ENCODE data around the gene RAPGEF6.

GRCh38 chr5:131550606-131551005 lies 84.4 kb downstream of the RAPGEF6 start:
- no peak for TF ChIP-seq POLR2AphosphoS5 (IDR thresholded peaks at IDR 0.05; ENCODE audit: borderline replicate concordance, low read depth, low read length)
- no peak for TF ChIP-seq EZH2 (IDR thresholded peaks at IDR 0.05)
- TF ChIP-seq FOXP2 (optimal IDR thresholded peaks at IDR 0.05; ENCODE audit: control extremely low read depth, extremely low read length, insufficient read depth): no peak

Data from SK-N-MC (cell line).